T-helper 1 cell treated with Interleukin-12 subunit alpha and Interleukin-12 subunit beta and Interleukin-4 antibody, amounts not matched to agents 30 ng/mL and 1 ng/mL, for 36 hours (primary cell): ENCODE results near the gene PRRC1. TPM values are rescaled to one million over a fixed set of nuclear protein-coding genes. Genes with fewer than 3 reads are reported as not detected.

Source experiments
- intact Hi-C: fragments of 100-400 bp; cut with micrococcal nuclease; formaldehyde crosslinking; loops from one replicate; pipeline ENCODE4 v1.15.1; 2024
- total RNA-seq: library from RNA; stranded (reverse); gene quantifications from 2 replicates; pipeline ENCODE4 v1.2.3, GENCODE V29; 2022

The PRRC1 gene
- total RNA-seq, 1 donor from 2014 or later: 61.8 TPM

GRCh38 chr5:127572930-127573329 is 55.5 kb downstream of the PRRC1 start:
- intact Hi-C loops: no loop called here

GRCh38 chr5:127574852-127575679 is 57.6 kb downstream of the PRRC1 start:
- intact Hi-C loops: no loop called here

- intact Hi-C loops: no loop called here
These were observed 60.0 kb downstream of the PRRC1 start for GRCh38 chr5:127577458-127577857.

- intact Hi-C loops: no loop called here
These were observed 63.3 kb downstream of the PRRC1 start for GRCh38 chr5:127580731-127581130.

GRCh38 chr5:127581450-127581849 is 64.0 kb downstream of the PRRC1 start:
- intact Hi-C loops: no loop called here

- intact Hi-C loops: no loop called here
These were observed 65.4 kb downstream of the PRRC1 start for GRCh38 chr5:127582773-127583370.

GRCh38 chr5:127583866-127584265 is 66.4 kb downstream of the PRRC1 start:
- intact Hi-C loops: no loop called here

- intact Hi-C loops: no loop called here
These were observed 68.2 kb downstream of the PRRC1 start for GRCh38 chr5:127585661-127586060.

GRCh38 chr5:127586066-127586770 is 68.8 kb downstream of the PRRC1 start:
- intact Hi-C loops: no loop called here

- intact Hi-C loops: no loop called here
These were observed 69.4 kb downstream of the PRRC1 start for GRCh38 chr5:127586811-127587210.

- intact Hi-C loops: no loop called here
These were observed 69.9 kb downstream of the PRRC1 start for GRCh38 chr5:127587246-127587917.

- intact Hi-C loops: no loop called here
These were observed 70.9 kb downstream of the PRRC1 start for GRCh38 chr5:127588368-127588767.

- intact Hi-C loops: no loop called here
These were observed 72.0 kb downstream of the PRRC1 start for GRCh38 chr5:127589309-127590030.

GRCh38 chr5:127590156-127590722 is 72.8 kb downstream of the PRRC1 start:
- intact Hi-C loops: no loop called here

- intact Hi-C loops: no loop called here
These were observed 78.3 kb downstream of the PRRC1 start for GRCh38 chr5:127595484-127596368.

GRCh38 chr5:127596501-127596900 is 79.1 kb downstream of the PRRC1 start:
- intact Hi-C loops: no loop called here

- intact Hi-C loops: no loop called here
These were observed 81.9 kb downstream of the PRRC1 start for GRCh38 chr5:127599320-127599719.

GRCh38 chr5:127599847-127600246 is 82.4 kb downstream of the PRRC1 start:
- intact Hi-C loops: no loop called here

GRCh38 chr5:127601111-127601510 is 83.7 kb downstream of the PRRC1 start:
- intact Hi-C loops: no loop called here

- intact Hi-C loops: no loop called here
These were observed 84.2 kb downstream of the PRRC1 start for GRCh38 chr5:127601601-127602000.
